ENCODE measurements around the gene EPB41L4B.

Gene EPB41L4B

GRCh38 chr9:109248133-109248581 is 72.7 kb downstream of the EPB41L4B start:
- no peak for ATAC-seq (ENCODE audit: low read depth)
- Histone ChIP-seq H3K36me3 (ENCODE audit: low read depth) (peaks cover 4% of the 10 kb centered on the region; the same call in 1 of the 2 replicates), H3K4me1 (ENCODE audit: insufficient read depth, poor library complexity, severe bottlenecking) (peaks cover 26% of the 10 kb centered on the region), H3K4me3 (ENCODE audit: severe bottlenecking) (no peak overlapping the region), H3K27me3 (ENCODE audit: insufficient read depth, poor library complexity, severe bottlenecking) (no peaks in the 10 kb centered on the region), H3K9me3 (ENCODE audit: severe bottlenecking) (no peaks in the 10 kb centered on the region), H3K27ac (ENCODE audit: poor library complexity, severe bottlenecking) (no peak overlapping the region)
- no peak for DNase-seq (ENCODE audit: low spot score)
- TF ChIP-seq CTCF (IDR thresholded peaks at IDR 0.05; ENCODE audit: poor library complexity, severe bottlenecking) = no peak

- TF ChIP-seq CTCF (IDR thresholded peaks at IDR 0.05; ENCODE audit: poor library complexity, severe bottlenecking) = no peak
- Histone ChIP-seq H3K9me3 (ENCODE audit: severe bottlenecking) (no peaks in the 10 kb centered on the region), H3K36me3 (ENCODE audit: low read depth) (no peaks in the 10 kb centered on the region), H3K27me3 (ENCODE audit: insufficient read depth, poor library complexity, severe bottlenecking) (no peaks in the 10 kb centered on the region), H3K4me1 (ENCODE audit: insufficient read depth, poor library complexity, severe bottlenecking) (peaks cover 16% of the 10 kb centered on the region), H3K4me3 (ENCODE audit: severe bottlenecking) (no peak overlapping the region), H3K27ac (ENCODE audit: poor library complexity, severe bottlenecking) (no peak overlapping the region)
- DNase-seq (ENCODE audit: low spot score) = no peak
- ATAC-seq (ENCODE audit: low read depth) = no peak
These were observed 73.6 kb downstream of the EPB41L4B start for GRCh38 chr9:109247228-109247627.

- peaks cover 2% of the 10 kb centered on the region for H3K36me3 ChIP-seq (ENCODE audit: low read depth)
- no peak overlapping the region for H3K27ac ChIP-seq (ENCODE audit: poor library complexity, severe bottlenecking)
- no peak overlapping the region for H3K4me3 ChIP-seq (ENCODE audit: severe bottlenecking)
- H3K4me1 ChIP-seq (ENCODE audit: insufficient read depth, poor library complexity, severe bottlenecking) = peaks cover 9% of the 10 kb centered on the region
- no peak for DNase-seq (ENCODE audit: low spot score)
- H3K9me3 ChIP-seq (ENCODE audit: severe bottlenecking) = no peaks in the 10 kb centered on the region
- no peak for TF ChIP-seq CTCF (IDR thresholded peaks at IDR 0.05; ENCODE audit: poor library complexity, severe bottlenecking)
- no peak for ATAC-seq (ENCODE audit: low read depth)
- H3K27me3 ChIP-seq (ENCODE audit: insufficient read depth, poor library complexity, severe bottlenecking) = no peaks in the 10 kb centered on the region
These were observed 74.3 kb downstream of the EPB41L4B start for GRCh38 chr9:109246533-109246932.

- H3K36me3 ChIP-seq (ENCODE audit: low read depth) = peaks cover 12% of the 10 kb centered on the region
- no peak overlapping the region for H3K27ac ChIP-seq (ENCODE audit: poor library complexity, severe bottlenecking)
- no peaks in the 10 kb centered on the region for H3K27me3 ChIP-seq (ENCODE audit: insufficient read depth, poor library complexity, severe bottlenecking)
- no peaks in the 10 kb centered on the region for H3K4me1 ChIP-seq (ENCODE audit: insufficient read depth, poor library complexity, severe bottlenecking)
- no peak for DNase-seq (ENCODE audit: low spot score)
- no peaks in the 10 kb centered on the region for H3K9me3 ChIP-seq (ENCODE audit: severe bottlenecking)
- no peak for TF ChIP-seq CTCF (IDR thresholded peaks at IDR 0.05; ENCODE audit: poor library complexity, severe bottlenecking)
- no peak overlapping the region for H3K4me3 ChIP-seq (ENCODE audit: severe bottlenecking)
- no peak for ATAC-seq (ENCODE audit: low read depth)
These were observed 75.5 kb downstream of the EPB41L4B start for GRCh38 chr9:109245310-109245897.

All from RWPE2 (cell line).